ENCODE measurements around the gene PTPRG.

PTPRG gene

DNA sequence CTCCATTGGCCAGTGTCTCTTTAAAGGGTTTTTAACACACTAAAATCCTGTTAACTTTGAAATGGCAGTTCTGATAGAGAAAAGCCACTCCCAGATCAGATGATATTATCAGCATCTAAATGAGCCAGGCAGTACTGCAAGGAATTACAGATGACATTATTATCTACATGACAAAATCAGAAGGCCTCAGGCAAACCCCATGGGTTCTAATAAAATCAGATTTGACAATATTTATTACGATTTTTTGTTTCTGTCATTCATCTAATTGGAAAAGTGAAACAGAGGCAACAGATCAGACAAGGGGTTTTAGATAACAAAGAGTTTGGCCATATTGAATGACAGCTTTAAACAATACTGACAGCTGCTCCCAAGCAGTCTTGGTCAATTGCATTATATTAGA, 699.3 kb downstream of the PTPRG start:
- DNase-seq, result no peak

DNA sequence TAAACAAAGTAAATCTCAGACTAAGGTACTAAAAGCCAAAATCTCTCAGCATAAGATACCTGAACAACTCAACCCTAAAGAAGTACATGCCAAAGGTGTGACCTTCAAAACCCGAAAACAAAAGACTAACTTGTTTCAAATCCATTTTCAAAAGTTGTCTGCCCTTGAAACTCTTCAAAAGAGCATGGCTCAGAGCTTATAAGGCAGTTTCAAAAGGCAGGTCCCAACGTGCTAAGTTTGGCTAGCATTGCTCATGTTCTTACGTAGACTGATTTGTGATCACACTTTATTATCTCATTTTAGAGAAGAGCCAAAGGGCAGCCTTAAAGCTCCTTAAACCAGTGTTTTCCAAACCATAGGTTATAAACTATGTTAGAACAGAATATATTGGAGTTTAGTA, 699.8 kb downstream of the PTPRG start:
- DNase-seq, result no peak

DNA sequence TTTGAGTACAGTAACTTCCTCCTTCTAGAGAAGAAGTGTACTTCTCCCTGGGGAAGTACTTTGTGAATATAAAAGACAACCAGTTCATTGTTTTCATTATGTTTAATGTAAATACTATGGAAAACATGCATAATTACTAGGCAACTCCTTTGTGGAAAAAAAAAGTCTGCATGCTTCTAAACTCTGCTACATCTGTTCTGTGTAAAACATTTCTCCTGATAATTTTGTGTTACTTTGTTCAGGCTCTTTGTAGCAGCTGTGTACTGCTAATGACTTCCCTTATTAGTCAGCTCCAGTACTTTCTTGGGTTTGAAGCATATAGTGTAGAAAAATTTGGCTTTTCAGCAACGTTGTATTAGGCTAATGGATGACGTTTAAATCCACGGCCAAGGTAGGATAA, 700.4 kb downstream of the PTPRG start:
- DNase-seq, result no peak

DNA sequence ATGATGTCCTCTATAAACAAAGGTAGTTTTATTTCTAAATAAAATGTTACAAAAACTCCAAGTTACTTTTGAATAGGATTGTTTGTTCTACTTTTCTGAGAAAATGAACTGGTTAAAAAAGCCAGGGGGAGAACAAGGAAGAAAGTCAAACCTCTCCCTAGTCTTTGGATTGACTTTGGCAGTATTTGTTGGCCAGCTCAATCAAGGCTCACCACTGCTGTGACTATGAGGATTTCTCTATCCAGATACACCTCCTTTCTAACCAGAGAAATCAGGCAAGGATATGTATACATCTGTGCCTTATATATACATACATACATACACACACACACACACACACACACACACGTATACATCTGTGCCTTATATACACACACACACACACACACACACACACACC, 704.2 kb downstream of the PTPRG start:
- DNase-seq, result no peak

DNA sequence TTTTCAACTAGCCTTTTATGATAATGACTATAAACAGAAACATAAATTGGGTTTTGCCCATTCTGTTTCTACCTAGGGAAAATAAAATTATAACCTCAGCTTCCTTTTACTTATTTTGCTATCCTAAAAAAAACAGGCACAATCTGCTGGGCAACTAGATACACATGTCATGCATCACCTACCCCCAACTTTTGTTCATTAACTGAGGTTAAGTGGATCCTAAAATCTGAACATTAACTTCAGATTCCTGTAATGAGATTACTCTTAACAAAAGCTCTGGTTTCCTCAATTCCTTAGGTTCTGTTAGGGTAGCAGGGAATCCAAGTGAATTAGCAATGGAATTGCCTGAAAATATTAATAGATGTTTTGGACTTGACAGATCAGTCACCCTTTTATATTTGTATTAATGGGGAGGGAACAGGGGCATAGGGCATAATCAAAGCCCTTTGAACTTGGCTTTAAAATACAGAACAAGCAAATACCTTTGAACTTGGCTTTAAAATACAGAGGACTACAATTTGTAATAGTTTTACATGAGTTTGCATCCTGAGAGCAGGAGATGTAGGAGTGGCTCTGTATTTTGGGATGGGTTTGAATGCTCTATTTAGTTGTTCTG, 705.4 kb downstream of the PTPRG start:
- DNase-seq, result no peak

DNA sequence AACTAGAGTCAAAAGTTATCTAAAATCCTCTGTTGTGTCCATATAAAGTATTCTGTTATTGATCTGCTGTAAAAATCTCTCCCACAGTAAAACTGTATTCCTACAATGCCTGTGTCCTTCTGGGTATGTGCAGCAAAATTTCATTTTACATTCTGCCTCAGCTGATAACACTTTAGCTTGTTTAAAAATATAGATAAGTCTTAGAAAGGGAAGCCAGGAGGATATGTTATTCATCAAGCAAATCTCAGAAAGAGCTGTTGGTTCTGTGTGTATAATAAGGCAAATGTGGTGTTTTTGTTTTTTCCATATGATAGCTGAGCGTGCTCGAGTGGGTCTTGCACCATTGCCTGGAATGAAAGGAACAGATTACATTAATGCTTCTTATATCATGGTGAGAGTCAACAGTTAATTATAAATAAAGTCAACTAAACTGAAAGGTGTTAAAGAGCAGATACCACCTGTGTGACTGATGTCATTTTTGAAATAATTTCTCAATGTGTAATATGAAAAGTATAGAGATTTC, 715.3 kb downstream of the PTPRG start:
- DNase-seq, result no peak

DNA sequence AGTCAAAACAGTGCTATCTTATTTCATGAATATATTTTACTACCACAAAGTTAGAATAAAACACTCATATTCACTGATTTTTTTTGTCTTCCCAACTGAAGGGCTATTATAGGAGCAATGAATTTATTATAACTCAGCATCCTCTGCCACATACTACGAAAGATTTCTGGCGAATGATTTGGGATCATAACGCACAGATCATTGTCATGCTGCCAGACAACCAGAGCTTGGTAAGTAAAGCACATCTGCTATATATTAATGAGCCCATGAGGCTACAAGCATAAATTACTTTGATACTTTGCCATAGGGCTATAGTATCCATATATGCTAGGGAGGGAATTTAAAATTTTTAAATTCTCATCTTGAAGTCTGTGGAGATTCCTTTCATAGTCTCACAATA, 716.1 kb downstream of the PTPRG start:
- no peak for DNase-seq

DNA sequence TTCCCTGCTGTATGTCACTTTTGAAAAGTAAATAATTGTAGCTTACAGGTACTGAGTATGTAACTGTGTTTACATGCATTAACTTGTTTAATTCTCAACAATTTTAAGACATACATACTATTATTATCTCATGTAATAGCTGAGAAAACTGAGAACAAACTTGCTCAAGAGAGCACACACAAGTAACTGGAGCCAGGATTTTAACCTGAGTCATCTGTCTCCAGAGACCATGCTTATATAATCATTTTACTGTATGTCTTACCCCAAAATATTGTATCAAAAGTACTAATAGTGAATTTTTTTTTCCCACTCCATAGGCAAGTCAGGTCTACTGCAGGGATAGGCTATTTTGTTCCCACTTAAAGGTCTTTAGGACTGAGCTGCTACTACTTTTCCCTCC, 716.6 kb downstream of the PTPRG start:
- no peak for DNase-seq

DNA sequence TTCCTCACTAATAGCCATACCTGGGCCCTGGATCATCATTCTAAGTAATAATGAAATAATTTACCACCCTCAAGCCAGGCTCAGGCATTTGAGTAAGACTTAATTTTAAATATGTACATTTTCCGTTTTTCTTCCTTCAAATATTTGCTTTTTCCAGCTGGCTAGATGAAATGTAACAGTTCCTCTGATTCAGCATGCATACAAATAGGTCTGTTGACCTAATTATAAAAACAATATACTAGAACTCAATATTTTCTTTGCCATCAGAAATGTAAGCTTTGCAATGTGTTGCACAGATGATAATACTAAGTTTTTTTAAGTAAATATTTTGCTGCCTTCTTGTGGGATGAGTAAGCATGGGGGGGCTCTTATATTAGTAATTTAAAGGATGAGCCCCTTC, 720.4 kb downstream of the PTPRG start:
- DNase-seq, result no peak

DNA sequence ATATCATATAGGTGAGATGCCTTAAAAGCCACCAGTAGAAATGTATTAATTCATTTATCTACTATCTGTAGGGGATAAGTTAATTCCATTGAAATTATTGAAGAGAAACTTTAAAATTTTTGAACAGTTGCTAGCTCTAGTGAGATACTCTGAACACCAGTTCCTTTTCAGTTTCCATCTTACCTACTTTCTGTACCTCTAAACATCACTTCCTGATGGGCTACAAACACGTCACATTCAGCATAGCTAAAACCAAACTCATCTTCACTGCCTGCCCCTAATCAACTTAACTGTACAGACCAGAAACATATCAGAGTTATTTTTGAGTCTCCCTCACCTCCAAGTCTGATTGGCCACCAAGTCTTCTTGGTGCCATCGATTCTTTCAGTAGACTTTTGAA, 723.1 kb downstream of the PTPRG start:
- DNase-seq, result no peak

DNA sequence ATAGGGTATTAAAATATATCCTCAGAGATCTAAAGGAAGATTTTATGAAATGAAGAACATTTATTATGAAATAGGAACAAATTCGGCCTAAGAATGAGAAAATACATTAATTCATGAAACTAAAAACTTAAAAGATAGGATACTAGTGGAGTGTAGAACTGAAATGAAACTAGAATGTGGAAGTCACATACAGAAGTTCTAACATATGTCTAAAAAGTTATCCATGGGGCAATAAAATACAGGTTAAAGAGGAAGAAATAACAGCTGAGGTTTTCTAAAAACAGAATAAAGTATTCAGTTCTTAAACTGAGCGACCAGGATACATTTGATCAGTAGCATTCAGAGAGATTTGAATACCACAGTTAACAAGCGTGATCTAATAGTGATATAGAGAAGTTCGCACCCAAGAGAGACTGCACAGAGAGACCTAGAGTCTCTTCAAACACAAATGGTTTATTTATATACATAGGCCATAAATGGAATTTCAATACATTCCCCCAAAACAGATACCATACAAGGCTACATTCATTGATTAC, 726.1 kb downstream of the PTPRG start:
- no peak for DNase-seq

DNA sequence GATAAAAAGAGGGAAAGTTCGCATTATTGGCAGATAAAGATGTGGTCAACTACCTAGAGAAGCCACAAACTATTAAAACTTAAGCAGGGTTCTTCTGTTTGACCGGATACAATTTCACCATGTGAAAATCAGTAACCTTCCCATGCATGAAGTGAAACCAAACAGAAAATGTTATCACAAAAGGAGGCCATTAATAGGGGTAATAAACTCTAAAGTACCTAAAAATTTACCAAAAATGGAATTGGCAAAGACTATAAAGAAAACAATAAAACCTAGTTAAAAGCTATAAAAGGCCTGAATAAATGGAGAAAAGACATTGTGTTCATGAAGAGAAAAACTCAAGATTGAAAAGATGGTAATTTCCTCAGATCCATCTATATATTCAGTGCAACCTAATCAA, 728.6 kb downstream of the PTPRG start:
- DNase-seq, result no peak

DNA sequence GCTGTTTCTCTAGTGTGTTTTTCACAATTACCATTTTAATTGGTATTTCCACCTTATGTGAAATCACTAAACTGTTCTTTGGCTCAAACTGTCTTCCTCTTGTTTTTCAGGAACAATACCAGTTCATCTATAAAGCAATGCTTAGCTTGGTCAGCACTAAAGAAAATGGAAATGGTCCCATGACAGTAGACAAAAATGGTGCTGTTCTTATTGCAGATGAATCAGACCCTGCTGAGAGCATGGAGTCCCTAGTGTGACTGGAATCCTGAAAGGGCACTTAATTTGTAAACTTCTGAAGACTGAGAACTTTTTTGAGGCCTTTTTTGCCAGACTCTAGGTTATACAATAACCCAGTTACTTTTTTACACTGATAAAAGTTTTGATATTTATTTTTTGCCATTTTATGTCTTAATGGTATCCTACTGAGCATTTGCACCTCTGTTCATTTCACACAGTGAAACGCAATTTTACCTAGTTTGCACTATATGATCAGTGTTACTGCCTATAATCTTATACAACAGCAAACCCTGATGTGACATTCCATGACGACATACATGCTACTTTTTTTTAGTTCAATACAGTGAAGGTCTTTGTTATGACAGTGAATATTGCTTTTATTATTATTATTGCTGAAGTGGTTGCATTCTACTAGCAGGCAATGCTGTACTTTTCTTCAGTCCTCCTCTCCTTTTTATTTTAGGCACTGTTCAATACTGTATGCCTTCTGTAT, 731.8 kb downstream of the PTPRG start:
- DNase-seq, result no peak

DNA sequence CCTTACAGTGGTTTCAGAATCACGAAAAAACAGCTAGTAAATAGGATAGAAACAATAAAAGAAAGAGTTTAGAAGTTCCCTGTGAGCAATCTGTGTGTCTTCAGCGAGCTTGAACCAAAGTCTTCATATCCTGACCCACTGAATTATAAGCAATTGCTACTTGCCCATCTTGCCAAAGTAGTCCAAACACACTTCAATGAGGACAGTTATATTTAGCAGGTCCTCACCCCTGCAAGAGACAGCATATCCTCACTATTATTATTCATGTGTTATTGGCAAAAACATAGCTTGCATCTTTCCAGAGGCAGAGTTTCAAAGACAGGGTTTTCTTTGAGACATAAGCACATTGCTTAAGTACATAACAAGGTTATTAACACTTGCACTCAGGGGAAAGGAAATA, 734.2 kb downstream of the PTPRG start:
- no peak for DNase-seq

DNA sequence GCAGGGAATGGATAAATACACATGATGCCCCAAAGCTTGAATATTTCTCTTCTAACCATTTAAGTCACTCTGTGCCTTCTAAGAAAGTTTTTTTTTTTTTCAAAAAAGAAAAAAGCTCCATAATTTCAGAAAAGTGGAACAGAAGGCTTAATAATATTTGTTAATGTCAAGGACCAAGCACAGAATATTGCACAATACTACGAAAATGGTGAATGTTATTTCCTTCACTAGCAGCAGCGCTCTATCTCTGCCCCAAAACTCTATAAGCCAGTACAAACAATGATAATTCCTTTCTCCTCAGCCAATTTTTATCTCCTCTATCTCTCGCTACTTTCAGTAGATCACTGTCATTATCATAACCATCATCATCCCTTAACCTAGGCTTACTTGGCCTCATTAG, 739.2 kb downstream of the PTPRG start:
- DNase-seq, result no peak

DNA sequence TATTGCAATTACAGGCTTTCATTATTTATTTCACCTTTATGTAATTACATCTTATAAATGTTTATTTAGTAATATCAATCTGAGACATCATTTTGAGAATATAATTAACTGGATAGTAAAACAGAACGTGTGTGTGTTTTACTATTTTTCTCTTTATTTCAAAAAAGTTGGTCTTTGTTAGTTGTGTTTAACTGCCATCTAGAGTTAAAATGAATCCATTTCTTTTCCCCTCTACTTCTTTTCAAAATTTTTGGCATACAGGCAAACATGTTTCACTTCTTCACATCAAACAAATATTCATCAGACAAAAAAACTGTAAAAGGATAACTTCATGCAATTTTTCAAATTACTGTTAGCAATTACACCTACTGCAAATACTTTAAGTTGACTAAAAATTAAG, 750.8 kb downstream of the PTPRG start:
- no peak for DNase-seq

DNA sequence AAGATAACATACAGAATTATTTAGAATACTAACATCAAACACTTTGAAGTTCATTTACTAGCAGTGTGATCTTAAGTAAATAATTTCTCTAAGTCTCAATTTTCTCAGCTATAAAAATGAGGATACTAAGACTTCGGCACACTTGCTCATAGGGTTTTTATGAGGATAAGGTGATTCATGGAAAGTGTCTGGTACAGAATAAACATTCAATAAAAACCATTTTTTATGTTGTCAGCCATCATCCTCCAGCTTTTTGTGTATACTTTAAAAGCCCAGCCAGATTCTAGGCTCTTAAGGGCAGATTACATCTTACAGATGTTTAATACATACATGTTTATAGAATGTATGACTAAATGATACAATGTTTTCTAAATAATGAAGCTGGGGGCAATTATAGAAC, 755.2 kb downstream of the PTPRG start:
- DNase-seq, result no peak

DNA sequence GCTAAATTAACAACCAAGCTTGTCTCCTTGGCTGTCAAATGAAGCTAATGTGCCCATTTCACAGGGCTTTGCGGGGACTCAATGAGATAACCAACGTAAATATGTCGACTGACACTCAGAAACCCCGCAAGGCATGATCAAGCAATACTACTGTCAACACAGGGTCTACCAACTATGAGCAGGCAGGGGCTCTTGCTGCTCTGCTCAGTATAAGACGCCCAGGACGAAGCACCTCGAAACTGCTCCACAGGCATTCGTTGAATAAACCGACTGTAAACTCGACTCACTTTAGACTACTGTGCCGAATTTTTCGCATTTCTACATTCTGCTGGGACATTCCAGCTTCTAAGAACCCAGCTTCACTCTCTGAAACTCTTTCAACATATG, 757.0 kb downstream of the PTPRG start:
- no peak for DNase-seq

DNA sequence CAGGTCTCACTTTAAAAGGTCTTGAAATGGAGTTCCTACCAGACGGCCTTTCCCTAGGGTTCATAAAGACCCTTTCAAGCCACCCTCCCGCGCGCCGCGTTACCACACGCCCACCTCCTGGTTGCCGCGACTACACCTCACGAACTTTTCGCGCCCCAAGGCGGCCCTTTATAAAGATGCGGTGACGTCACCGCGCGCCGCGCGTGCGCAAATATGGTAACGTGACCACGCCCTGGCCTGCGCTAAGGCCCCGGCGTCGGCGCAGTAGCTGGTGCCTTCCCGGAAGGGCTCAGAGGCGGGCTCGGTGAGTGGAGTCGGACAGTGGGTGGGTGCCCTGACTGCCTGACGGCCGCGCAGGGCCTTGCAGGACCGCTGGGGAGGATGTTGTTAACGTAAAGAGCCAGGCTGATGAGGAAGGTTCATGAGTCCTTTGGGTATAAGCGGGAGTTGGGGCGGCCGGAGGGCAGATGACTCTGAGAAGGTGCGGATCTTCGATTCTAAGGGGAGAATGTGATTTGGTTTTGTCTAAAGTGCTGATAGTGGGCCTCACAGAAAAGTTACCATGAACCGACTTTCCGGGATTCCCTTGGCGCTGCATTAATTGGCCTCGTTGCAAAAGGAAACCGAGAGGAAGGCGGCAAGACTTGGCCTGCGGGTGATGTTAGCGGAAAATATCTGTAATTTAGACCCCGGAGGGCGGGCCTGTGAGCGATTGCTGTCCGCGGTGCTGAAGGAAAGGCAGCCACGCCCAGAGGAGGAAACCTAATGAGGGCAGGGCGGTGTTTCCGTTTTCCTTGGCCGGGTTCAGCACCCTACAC, 757.6 kb downstream of the PTPRG start:
- peak; percentile 64 for DNase-seq

DNA sequence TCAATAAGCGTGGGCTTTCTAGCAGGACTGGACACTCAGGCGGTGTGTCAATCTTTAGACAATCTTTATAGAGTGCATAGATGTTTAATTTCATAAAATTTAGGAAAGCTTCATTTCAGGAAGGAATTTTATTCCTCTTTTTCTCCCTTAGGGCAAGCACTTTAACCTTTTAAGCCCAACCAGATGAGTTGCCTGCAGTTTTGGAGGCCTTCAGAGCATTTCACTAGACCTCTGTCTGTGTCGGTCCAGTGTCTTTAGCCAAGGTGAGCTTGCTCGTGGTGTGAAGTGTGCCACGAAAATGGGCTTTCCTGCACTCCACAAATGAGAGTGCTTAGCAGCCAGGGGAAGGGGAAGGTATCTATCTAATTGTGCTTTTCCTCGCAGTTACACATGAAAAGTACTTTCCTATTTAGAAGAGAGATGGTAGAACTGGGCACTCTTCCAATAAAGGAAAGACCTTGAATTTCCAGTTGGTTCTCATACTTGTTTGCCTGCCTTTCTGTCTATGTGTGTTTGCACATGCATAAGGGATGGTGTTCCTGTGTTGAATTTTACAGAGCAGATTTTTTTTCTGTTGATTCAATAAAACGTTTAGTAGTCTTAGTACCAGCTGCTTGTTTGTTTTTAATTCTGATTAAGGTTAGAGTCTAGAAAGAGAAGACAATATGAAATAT, 758.3 kb downstream of the PTPRG start:
- no peak for DNase-seq

DNA sequence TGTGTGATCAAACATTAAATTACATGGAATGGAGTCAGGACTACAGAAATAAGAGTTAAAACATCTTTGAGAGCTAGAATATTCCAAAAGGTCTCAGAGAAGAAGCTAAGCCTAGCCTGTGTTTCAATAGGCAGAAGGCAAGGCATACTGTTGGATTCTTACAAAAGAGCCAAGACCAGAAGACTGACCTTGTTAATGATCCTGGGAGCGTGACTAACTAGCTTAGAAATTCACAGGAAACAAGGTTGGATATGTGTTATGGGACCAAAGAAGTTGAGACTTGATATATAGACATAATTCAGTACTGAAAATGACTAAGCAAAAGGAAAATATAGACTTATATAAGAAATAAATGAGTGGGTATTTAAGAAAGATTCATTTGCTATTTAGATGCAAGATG, 761.9 kb downstream of the PTPRG start:
- DNase-seq, result no peak

DNA sequence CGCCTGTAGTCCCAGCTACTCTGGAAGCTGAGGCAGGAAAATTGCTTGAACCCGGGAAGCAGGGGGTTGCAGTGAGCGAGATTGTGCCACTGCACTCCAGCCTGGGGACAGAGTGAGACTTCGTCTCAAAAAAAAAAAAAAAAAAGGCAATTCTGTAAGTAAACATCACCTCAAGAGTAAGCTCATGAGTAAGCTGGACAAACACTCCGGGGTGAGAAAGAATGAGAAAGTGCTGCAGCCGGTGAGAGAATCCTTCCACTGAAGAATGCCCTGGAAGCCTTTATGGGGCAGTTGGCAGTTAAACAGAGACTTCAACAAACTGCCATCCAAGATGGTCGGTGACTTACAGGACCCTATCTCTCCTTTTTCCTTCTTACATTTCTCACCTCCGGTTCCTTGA, 764.5 kb downstream of the PTPRG start:
- DNase-seq, result no peak

DNA sequence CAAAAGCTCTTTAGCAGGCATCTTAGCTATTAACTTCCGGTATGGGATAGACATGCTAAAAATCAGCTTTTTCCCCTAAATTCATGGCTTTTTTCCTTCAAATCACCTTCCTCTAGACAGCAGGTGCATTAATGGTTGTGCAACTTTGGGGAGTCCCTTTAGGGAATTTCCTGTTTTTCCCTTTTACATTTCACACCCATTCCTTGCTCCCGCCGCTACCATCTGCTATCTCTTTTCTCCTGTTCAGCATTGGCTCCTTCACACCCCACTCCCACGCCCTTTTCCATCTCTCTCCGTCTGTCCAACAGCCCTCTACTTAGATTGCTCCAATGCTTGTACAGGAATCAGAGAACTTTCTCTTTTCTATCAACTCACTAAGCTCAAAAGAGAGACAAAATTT, 768.6 kb downstream of the PTPRG start:
- DNase-seq, result no peak

Measured in CD4-positive, alpha-beta T cell treated with Interleukin-4 for 4 hours (primary cell).